Endometrium (tissue), 2 donors: ENCODE results near the gene COL1A2.

Source experiments
- FAIRE-seq: peaks from 2 replicates; lab custom pipeline; 2012; peaks lifted over from hg19 to GRCh38; lab: Jason Lieb, UNC
- donor health status: control.
- donor health status: control.

COL1A2 gene

GRCh38 chr7:94434042-94434441, 39.3 kb downstream of the COL1A2 start:
- FAIRE-seq, result no peak

GRCh38 chr7:94436018-94436604, 41.4 kb downstream of the COL1A2 start:
- peak; percentile 86 for FAIRE-seq

- no peak for FAIRE-seq
These were observed 42.0 kb downstream of the COL1A2 start for GRCh38 chr7:94436700-94437099.

- FAIRE-seq, result no peak
These were observed 45.2 kb downstream of the COL1A2 start for GRCh38 chr7:94439893-94440381.

GRCh38 chr7:94440451-94441039, 45.9 kb downstream of the COL1A2 start:
- FAIRE-seq, result no peak

GRCh38 chr7:94441138-94441537, 46.4 kb downstream of the COL1A2 start:
- no peak for FAIRE-seq

GRCh38 chr7:94442639-94443038, 47.9 kb downstream of the COL1A2 start:
- FAIRE-seq, result no peak

GRCh38 chr7:94444813-94445212, 50.1 kb downstream of the COL1A2 start:
- no peak for FAIRE-seq

- FAIRE-seq, result no peak
These were observed 51.0 kb downstream of the COL1A2 start for GRCh38 chr7:94445696-94446194.

GRCh38 chr7:94446308-94446707, 51.6 kb downstream of the COL1A2 start:
- no peak for FAIRE-seq

GRCh38 chr7:94449151-94449725, 54.5 kb downstream of the COL1A2 start:
- peak; percentile 95 for FAIRE-seq

- FAIRE-seq, result no peak
These were observed 55.5 kb downstream of the COL1A2 start for GRCh38 chr7:94450044-94450697.

GRCh38 chr7:94451187-94451586, 56.5 kb downstream of the COL1A2 start:
- no peak for FAIRE-seq

- FAIRE-seq, result no peak
These were observed 57.5 kb downstream of the COL1A2 start for GRCh38 chr7:94452239-94452638.

GRCh38 chr7:94453898-94454297, 59.2 kb downstream of the COL1A2 start:
- no peak for FAIRE-seq

GRCh38 chr7:94458041-94458440, 63.3 kb downstream of the COL1A2 start:
- no peak for FAIRE-seq

- no peak for FAIRE-seq
These were observed 71.8 kb downstream of the COL1A2 start for GRCh38 chr7:94466516-94466915.

- FAIRE-seq, result no peak
These were observed 76.9 kb downstream of the COL1A2 start for GRCh38 chr7:94471604-94472003.

- no peak for FAIRE-seq
These were observed 77.9 kb downstream of the COL1A2 start for GRCh38 chr7:94472608-94473007.

GRCh38 chr7:94476251-94476840, 81.7 kb downstream of the COL1A2 start:
- no peak for FAIRE-seq

GRCh38 chr7:94477878-94478277, 83.2 kb downstream of the COL1A2 start:
- FAIRE-seq, result no peak

- no peak for FAIRE-seq
These were observed 84.0 kb downstream of the COL1A2 start for GRCh38 chr7:94478648-94479214.
